K562 (cell line): ENCODE results near the gene RNF215. TPM values are rescaled to one million over a fixed set of nuclear protein-coding genes. Genes with fewer than 3 reads are reported as not detected.
A peak's percentile ranks its signal among the peaks of the same experiment; 100 is the strongest.

Source experiments
- BHLHE40 ChIP-seq: IDR thresholded peaks from 2 replicates; pipeline ENCODE4 v1.6.1; 2011; ENCODE audit warnings: low read length, improper control_type of control experiment
- GABPB1 ChIP-seq: sonication (generic); formaldehyde crosslinking; IDR thresholded peaks from 2 replicates; pipeline ENCODE4 v1.8.0; 2022; ENCODE audit warnings: mild to moderate bottlenecking, missing genetic modification reagents
- JUN ChIP-seq, 2 experiments: sonication (generic) in 1 of 2; formaldehyde crosslinking in 1 of 2; IDR thresholded peaks; 2 replicates each; pipeline versions ENCODE4 v1.6.1 to v1.8.0; 2012 to 2022; ENCODE audit warnings: borderline replicate concordance in 2 of 2, mild to moderate bottlenecking in 2 of 2, improper control_type of control experiment in 1 of 2, low read depth in 1 of 2, low read length in 1 of 2, missing genetic modification reagents in 1 of 2
- MBD2 ChIP-seq: sonication (generic); IDR thresholded peaks from 2 replicates; pipeline ENCODE4 v1.6.1; 2016; ENCODE audit warnings: low read depth, borderline replicate concordance
- MEF2A ChIP-seq: IDR thresholded peaks from 2 replicates; pipeline ENCODE4 v1.6.1; 2011; ENCODE audit warnings: low read depth, mild to moderate bottlenecking, low read length, moderate library complexity; ENCODE audit not compliant: control insufficient read depth
- MYC ChIP-seq, 2 experiments: fragments of 250-450 bp in 1 of 2; sonication (Bioruptor Pico) in 1 of 2; IDR thresholded peaks; 2 replicates each; pipeline versions ENCODE4 v1.5.1 to v1.6.1; 2012 to 2021; ENCODE audit warnings: low read depth in 2 of 2, borderline replicate concordance in 1 of 2, improper control_type of control experiment in 1 of 2, low read length in 1 of 2, mild to moderate bottlenecking in 1 of 2, moderate library complexity in 1 of 2
- POLR2AphosphoS5 ChIP-seq: IDR thresholded peaks from 2 replicates; pipeline ENCODE4 v1.6.1; 2011; ENCODE audit warnings: mild to moderate bottlenecking, low read depth, low read length, moderate library complexity; ENCODE audit not compliant: control insufficient read depth, insufficient read depth
- POLR3A ChIP-seq: IDR thresholded peaks from 2 replicates; pipeline ENCODE4 v1.6.1; 2011; ENCODE audit warnings: borderline replicate concordance, mild to moderate bottlenecking, moderate library complexity; ENCODE audit not compliant: insufficient read length, insufficient read depth; ENCODE audit errors: extremely low read depth
- RB1 ChIP-seq: fragments of 450-650 bp; IDR thresholded peaks from 2 replicates; pipeline ENCODE4 v1.6.1; 2017; ENCODE audit warnings: low read depth, mild to moderate bottlenecking
- SUPT5H ChIP-seq: fragments of 450-650 bp; IDR thresholded peaks from 2 replicates; pipeline ENCODE4 v1.6.1; 2016
- ZNF134 ChIP-seq: fragments of 250-450 bp; sonication (Bioruptor Pico); conservative IDR thresholded peaks from 2 replicates; pipeline ENCODE4 v1.4.0; 2020
- polyA plus RNA-seq, 8 experiments: library from polyadenylated mRNA; depleted of rRNA in 4 of 8; stranded (reverse) in 5 of 8; unstranded in 3 of 8; fragments of >200 nt; fragmentation: Nextera tagmentation in 2 of 8; fragmentation: Illumina TruSeq in 1 of 8; extraction: Ambion mirVana in 2 of 8; extraction: Trizol in 1 of 8; gene quantifications; 2 replicates each; pipeline versions ENCODE4 v1.2.1 to v1.2.3, GENCODE V29; 2011 to 2014; ENCODE audit warnings: inconsistent platforms in 1 of 8, missing spikeins in 1 of 8
- total RNA-seq, 7 experiments: library from RNA; depleted of rRNA in 6 of 7; stranded (reverse); fragments of >200 nt in 6 of 7; fragmentation: Illumina TruSeq in 2 of 7; extraction: Trizol in 2 of 7; gene quantifications; 2 replicates each; pipeline versions ENCODE4 v1.2.1 to v1.2.3, GENCODE V29; 2011 to 2021; ENCODE audit warnings: low replicate concordance in 1 of 7
- TF ChIP-seq, protein P1 (sequence below): sonication (generic); formaldehyde crosslinking; IDR thresholded peaks from 2 replicates; pipeline ENCODE4 v1.8.0; 2022; ENCODE audit warnings: mild to moderate bottlenecking, missing genetic modification reagents
- TF ChIP-seq, protein P2 (sequence below), 2 experiments: fragments of 450-650 bp; IDR thresholded peaks; 2 replicates each; pipeline ENCODE4 v1.6.1; 2016
- TF ChIP-seq, protein P3 (sequence below), 3 experiments: fragments of 200-800 bp in 1 of 3; fragments of 250-450 bp in 1 of 3; fragments of 450-650 bp in 1 of 3; sonication (Bioruptor Pico) in 1 of 3; sonication (Bioruptor generic) in 1 of 3; formaldehyde crosslinking in 1 of 3; IDR thresholded peaks; 2 replicates each; pipeline versions ENCODE4 v1.6.1 to v1.8.0; 2016 to 2022; ENCODE audit warnings: mild to moderate bottlenecking in 2 of 3, missing genetic modification characterization in 2 of 3, missing compliant biosample characterization in 1 of 3, moderate library complexity in 1 of 3

The RNF215 gene
- total and polyA plus RNA-seq, 9 of the 15 experiments (the other 6 are each of a cell fraction or from before 2014, with no cell fraction given), result 0.08 to 9.8 (median 2.7) TPM

DNA sequence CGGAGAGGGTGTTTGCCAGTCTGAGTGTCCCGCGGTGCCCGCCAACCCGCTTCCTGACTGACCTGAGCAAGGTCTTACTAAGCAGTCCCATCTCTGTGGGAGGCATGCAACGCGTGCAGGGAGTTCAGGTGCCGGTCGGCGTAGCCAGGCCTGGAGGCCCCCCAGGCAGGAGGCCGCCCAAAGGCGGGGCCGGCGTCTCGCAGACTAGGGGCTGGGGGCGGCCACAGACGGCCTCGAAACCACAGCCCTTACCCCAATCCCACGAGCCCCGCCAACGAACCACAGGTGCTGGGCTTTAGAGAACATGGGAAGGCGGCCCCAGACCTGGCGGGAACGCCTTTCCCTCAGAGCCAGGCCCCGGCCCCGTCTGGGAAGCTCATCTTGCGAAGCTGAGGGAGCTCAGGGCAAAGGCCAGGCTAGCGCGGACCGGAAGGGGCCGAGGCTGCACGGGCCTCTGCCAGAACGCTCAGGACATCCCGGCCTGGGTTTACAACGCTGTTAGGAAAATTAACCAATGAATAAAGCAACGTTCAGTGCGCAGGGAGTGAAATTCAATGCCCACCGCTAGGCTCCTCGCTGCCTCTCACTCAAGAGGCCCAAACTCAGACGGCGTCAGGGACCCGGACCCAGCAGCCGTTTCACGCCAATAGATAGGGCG is 36.2 kb upstream of the RNF215 start (continued):
- TF ChIP-seq JUN (IDR thresholded peaks at IDR 0.05; ENCODE audit: borderline replicate concordance, low read depth, low read length) (no peak), JUN (CRISPR knock-in tag; IDR thresholded peaks at IDR 0.05; ENCODE audit: borderline replicate concordance) (0 out of 2 replicates have a peak, but pooled peaks have one; percentile 54), RB1 (peak; percentile 38; the same call in 1 of the 2 replicates), POLR3A (no peak), SUPT5H (peak; percentile 73; the same call in 1 of the 2 replicates), BHLHE40 (no peak), ZNF134 (0 out of 2 replicates have a peak, but pooled peaks have one; percentile 18), POLR2AphosphoS5 (peak; percentile 62), MEF2A (no peak), MYC (IDR thresholded peaks at IDR 0.05; ENCODE audit: low read depth, low read length) (no peak), MYC (CRISPR knock-in tag; IDR thresholded peaks at IDR 0.05; ENCODE audit: borderline replicate concordance, low read depth) (peak; percentile 65; the same call in 1 of the 2 replicates), GABPB1 (CRISPR knock-in tag) (no peak), MBD2 (0 out of 2 replicates have a peak, but pooled peaks have one; percentile 5)
- TF ChIP-seq, protein P1, sequence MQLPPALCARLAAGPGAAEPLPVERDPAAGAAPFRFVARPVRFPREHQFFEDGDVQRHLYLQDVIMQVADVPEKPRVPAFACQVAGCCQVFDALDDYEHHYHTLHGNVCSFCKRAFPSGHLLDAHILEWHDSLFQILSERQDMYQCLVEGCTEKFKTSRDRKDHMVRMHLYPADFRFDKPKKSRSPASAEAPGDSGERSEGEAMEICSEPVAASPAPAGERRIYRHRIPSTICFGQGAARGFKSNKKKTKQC (CRISPR knock-in tag), result 0 out of 2 replicates have a peak, but pooled peaks have one; percentile 67
- TF ChIP-seq, protein P2, sequence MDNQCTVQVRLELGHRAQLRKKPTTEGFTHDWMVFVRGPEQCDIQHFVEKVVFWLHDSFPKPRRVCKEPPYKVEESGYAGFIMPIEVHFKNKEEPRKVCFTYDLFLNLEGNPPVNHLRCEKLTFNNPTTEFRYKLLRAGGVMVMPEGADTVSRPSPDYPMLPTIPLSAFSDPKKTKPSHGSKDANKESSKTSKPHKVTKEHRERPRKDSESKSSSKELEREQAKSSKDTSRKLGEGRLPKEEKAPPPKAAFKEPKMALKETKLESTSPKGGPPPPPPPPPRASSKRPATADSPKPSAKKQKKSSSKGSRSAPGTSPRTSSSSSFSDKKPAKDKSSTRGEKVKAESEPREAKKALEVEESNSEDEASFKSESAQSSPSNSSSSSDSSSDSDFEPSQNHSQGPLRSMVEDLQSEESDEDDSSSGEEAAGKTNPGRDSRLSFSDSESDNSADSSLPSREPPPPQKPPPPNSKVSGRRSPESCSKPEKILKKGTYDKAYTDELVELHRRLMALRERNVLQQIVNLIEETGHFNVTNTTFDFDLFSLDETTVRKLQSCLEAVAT (IDR thresholded peaks at IDR 0.05), result no peak
- TF ChIP-seq, protein P3, sequence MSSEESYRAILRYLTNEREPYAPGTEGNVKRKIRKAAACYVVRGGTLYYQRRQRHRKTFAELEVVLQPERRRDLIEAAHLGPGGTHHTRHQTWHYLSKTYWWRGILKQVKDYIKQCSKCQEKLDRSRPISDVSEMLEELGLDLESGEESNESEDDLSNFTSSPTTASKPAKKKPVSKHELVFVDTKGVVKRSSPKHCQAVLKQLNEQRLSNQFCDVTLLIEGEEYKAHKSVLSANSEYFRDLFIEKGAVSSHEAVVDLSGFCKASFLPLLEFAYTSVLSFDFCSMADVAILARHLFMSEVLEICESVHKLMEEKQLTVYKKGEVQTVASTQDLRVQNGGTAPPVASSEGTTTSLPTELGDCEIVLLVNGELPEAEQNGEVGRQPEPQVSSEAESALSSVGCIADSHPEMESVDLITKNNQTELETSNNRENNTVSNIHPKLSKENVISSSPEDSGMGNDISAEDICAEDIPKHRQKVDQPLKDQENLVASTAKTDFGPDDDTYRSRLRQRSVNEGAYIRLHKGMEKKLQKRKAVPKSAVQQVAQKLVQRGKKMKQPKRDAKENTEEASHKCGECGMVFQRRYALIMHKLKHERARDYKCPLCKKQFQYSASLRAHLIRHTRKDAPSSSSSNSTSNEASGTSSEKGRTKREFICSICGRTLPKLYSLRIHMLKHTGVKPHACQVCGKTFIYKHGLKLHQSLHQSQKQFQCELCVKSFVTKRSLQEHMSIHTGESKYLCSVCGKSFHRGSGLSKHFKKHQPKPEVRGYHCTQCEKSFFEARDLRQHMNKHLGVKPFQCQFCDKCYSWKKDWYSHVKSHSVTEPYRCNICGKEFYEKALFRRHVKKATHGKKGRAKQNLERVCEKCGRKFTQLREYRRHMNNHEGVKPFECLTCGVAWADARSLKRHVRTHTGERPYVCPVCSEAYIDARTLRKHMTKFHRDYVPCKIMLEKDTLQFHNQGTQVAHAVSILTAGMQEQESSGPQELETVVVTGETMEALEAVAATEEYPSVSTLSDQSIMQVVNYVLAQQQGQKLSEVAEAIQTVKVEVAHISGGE (CRISPR knock-in tag; IDR thresholded peaks at IDR 0.05), result peak in 1 of 3 experiments; percentile 19; a peak in 1 of 6 replicates
- TF ChIP-seq, all 486 proteins: peak for 33
